ENCODE measurements around the gene RALGPS1.

Gene RALGPS1

GRCh38 chr9:127107929-127108876 is 193.6 kb downstream of the RALGPS1 start:
- Histone ChIP-seq H3K4me1 (ENCODE audit: insufficient read depth, low read length) (peaks cover 19% of the 10 kb centered on the region), H3K9me3 (ENCODE audit: control insufficient read depth, insufficient read depth, low read length) (no peaks in the 10 kb centered on the region), H3K36me3 (ENCODE audit: insufficient read depth, low read length) (no peaks in the 10 kb centered on the region; the same call in 1 of the 2 replicates), H3K9ac (ENCODE audit: low read depth, low read length) (no peak overlapping the region)

- H3K4me1 ChIP-seq (ENCODE audit: insufficient read depth, low read length), result peaks cover 20% of the 10 kb centered on the region
- no peaks in the 10 kb centered on the region; the same call in 1 of the 2 replicates for H3K36me3 ChIP-seq (ENCODE audit: insufficient read depth, low read length)
- H3K9ac ChIP-seq (ENCODE audit: low read depth, low read length), result no peak overlapping the region
Observed at GRCh38 chr9:127109212-127109711, 194.7 kb downstream of the RALGPS1 start.

DNA sequence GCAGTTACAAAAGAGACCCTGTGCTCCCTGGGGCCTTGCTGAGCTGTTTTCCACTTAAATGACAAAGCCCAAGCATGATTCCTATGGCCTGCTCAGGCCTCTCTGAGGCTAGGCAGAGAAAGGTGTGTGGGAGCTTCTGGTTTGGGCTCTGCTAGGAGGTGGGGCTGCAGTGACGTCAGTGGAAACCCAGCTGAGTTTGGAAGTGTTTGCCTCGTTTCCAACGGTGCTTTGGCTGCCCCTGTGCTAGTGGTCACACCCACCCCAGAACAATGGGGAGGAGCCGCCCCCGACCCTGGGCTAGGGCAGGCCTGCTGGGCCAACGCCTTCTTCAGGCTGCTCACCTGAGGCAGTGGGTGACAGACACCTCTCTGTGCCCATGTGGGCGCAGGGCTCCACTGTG is 197.5 kb downstream of the RALGPS1 start:
- Histone ChIP-seq H3K9me3 (ENCODE audit: control insufficient read depth, insufficient read depth, low read length) (no peaks in the 10 kb centered on the region), H3K36me3 (ENCODE audit: insufficient read depth, low read length) (no peaks in the 10 kb centered on the region; the same call in 1 of the 2 replicates), H3K9ac (ENCODE audit: low read depth, low read length) (no peak overlapping the region), H3K4me1 (ENCODE audit: insufficient read depth, low read length) (peaks cover 20% of the 10 kb centered on the region)

More at GRCh38 chr9:127109212-127109711, 194.7 kb downstream of the RALGPS1 start:
- no peaks in the 10 kb centered on the region for H3K9me3 ChIP-seq (ENCODE audit: control insufficient read depth, insufficient read depth, low read length)

DNA sequence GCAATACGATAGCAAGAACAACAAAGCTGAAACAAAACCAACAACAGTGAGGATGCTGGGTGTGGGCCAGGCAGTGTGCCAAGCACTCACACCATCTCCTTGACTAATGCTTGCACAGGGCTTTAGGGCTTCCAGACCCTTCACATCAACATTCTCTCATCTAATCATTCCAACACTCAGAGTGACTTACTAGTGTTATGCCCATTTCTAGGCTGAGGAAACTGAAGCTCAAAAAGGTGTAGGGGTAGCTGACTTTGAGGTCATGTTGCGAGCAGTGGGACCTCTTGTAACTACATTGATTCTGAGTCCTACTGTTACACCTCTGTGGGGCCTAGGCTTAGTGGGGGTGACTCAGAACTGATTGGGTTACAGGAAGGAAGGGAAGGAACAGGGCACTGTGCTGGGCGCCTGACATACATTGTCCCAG is 198.2 kb downstream of the RALGPS1 start:
- Histone ChIP-seq H3K4me1 (ENCODE audit: insufficient read depth, low read length) (peaks cover 20% of the 10 kb centered on the region), H3K36me3 (ENCODE audit: insufficient read depth, low read length) (no peaks in the 10 kb centered on the region), H3K9ac (ENCODE audit: low read depth, low read length) (no peak overlapping the region), H3K9me3 (ENCODE audit: control insufficient read depth, insufficient read depth, low read length) (no peaks in the 10 kb centered on the region)

DNA sequence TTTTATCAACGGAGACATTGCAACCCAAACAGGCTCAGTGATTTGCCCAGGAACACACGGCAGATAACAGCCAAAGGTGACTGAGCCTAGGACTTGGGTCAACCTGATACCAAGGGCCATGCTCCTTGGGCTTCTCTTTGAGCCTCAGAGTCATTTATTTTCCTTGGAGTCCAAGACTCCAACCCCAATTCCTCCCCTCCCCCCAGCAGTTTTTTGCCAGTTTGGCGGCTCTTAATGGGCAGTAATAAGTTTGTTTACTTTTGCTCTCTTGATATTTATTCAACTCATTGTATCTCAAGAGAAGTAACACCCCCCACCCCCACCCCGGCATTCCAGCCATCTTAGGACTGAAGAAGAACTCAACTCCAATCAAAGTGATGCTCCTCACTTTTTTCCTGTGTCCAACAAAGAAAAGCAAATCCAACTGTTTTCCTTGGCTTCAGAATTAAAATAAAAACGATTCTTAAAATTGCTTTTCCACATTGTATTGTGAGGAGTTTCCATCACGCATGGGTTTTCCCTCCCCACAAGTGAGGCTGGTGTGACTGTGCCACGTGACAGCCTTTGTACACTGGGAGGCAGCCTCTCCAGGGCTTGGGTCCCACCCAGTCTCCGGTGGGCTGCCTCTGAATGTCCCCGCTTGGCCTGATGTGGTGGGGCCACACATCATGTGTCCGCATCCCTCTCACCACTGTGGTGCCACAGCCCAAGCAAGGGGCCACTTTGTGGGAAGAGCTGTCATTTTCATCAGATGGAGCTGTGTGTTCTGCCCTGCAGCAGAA is 198.8 kb downstream of the RALGPS1 start:
- no peaks in the 10 kb centered on the region for H3K9me3 ChIP-seq (ENCODE audit: control insufficient read depth, insufficient read depth, low read length)
- H3K9ac ChIP-seq (ENCODE audit: low read depth, low read length), result no peak overlapping the region
- H3K4me1 ChIP-seq (ENCODE audit: insufficient read depth, low read length), result peaks cover 20% of the 10 kb centered on the region
- no peaks in the 10 kb centered on the region for H3K36me3 ChIP-seq (ENCODE audit: insufficient read depth, low read length)

- no peaks in the 10 kb centered on the region for H3K9me3 ChIP-seq (ENCODE audit: control insufficient read depth, insufficient read depth, low read length)
- no peak overlapping the region for H3K9ac ChIP-seq (ENCODE audit: low read depth, low read length)
- peaks cover 20% of the 10 kb centered on the region for H3K4me1 ChIP-seq (ENCODE audit: insufficient read depth, low read length)
- no peaks in the 10 kb centered on the region for H3K36me3 ChIP-seq (ENCODE audit: insufficient read depth, low read length)
Observed at GRCh38 chr9:127114606-127115005, 200.0 kb downstream of the RALGPS1 start.

DNA sequence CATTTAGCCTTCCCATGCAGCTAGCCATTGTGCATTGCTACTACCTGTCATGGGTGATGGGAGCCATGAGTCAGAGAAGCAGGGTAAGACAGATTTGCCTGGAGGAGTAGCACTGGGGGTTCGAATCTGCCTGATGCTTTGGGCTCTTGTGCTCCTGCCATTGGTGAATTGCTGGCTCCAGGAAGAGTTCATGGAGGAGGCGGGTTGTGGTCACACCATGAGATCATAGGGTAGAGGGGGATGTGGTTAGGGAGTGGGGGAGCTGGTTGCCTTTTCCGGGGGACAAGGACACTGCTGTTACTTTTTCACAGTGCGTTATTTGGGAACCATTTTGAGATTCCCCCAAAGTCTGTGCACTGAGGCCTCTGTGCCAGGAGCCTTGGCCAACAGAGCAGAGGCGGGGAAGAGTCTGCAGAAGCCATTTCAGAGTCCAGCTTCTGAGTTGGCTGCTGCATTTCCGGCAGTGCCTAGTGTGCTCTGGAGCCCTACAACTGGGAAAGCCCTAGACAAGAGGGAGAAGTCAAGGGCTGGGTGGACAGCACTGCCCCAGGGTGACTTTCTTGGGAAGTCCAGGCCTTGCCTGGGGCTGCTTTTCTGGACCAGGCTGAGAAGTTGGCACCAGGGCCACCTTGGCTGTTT is 201.6 kb downstream of the RALGPS1 start:
- no peaks in the 10 kb centered on the region for H3K9me3 ChIP-seq (ENCODE audit: control insufficient read depth, insufficient read depth, low read length)
- H3K9ac ChIP-seq (ENCODE audit: low read depth, low read length), result no peak overlapping the region
- H3K36me3 ChIP-seq (ENCODE audit: insufficient read depth, low read length), result no peaks in the 10 kb centered on the region
- peaks cover 22% of the 10 kb centered on the region for H3K4me1 ChIP-seq (ENCODE audit: insufficient read depth, low read length)

GRCh38 chr9:127116957-127117356 is 202.4 kb downstream of the RALGPS1 start:
- Histone ChIP-seq H3K9me3 (ENCODE audit: control insufficient read depth, insufficient read depth, low read length) (no peaks in the 10 kb centered on the region), H3K4me1 (ENCODE audit: insufficient read depth, low read length) (peaks cover 16% of the 10 kb centered on the region), H3K9ac (ENCODE audit: low read depth, low read length) (no peak overlapping the region), H3K36me3 (ENCODE audit: insufficient read depth, low read length) (no peaks in the 10 kb centered on the region)

DNA sequence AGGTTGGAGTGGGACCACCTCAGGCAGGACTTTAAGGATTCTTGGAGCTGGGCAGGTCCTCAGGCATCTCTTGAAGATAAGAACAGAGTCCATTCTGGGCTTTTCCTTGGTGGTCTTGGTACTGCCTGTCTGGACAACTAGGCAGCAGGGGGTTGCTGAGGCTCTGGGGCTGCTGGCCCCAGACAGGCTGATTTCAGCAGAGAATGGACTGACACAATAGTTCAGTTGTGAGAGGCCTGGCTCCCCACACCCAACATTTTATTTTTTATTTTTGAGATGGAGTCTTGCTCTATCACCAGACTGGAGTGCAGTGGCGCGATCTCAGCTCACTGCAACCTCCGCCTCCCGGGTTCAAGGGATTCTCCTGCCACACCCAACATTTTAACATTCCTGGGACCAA is 203.2 kb downstream of the RALGPS1 start:
- Histone ChIP-seq H3K9me3 (ENCODE audit: control insufficient read depth, insufficient read depth, low read length) (no peaks in the 10 kb centered on the region), H3K9ac (ENCODE audit: low read depth, low read length) (no peak overlapping the region), H3K4me1 (ENCODE audit: insufficient read depth, low read length) (peaks cover 9% of the 10 kb centered on the region), H3K36me3 (ENCODE audit: insufficient read depth, low read length) (no peaks in the 10 kb centered on the region)

- Histone ChIP-seq H3K9ac (ENCODE audit: low read depth, low read length) (no peak overlapping the region), H3K36me3 (ENCODE audit: insufficient read depth, low read length) (no peaks in the 10 kb centered on the region), H3K4me1 (ENCODE audit: insufficient read depth, low read length) (peaks cover 11% of the 10 kb centered on the region)
Observed at GRCh38 chr9:127118597-127119319, 204.2 kb downstream of the RALGPS1 start.

DNA sequence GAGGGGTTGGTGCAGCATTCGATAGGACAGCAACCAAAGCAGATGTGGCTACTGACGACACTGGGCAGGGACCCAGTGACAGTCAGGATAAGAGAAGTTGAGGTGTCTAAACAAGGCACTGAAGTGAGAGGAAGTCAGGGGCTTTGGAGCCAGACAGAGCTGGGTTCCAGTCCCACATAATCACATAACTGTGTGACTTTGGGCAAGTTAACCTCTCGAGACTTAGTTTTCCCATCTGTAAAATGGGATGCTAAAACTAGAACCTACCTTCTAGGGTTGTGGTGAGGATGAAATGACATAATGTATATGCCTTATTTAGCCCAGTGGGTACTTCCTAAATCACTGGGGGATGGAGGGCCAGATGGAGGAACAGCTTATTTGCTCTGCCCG is 204.7 kb downstream of the RALGPS1 start:
- Histone ChIP-seq H3K4me1 (ENCODE audit: insufficient read depth, low read length) (peaks cover 11% of the 10 kb centered on the region), H3K36me3 (ENCODE audit: insufficient read depth, low read length) (no peaks in the 10 kb centered on the region), H3K9me3 (ENCODE audit: control insufficient read depth, insufficient read depth, low read length) (no peaks in the 10 kb centered on the region), H3K9ac (ENCODE audit: low read depth, low read length) (no peak overlapping the region)

More at GRCh38 chr9:127118597-127119319, 204.2 kb downstream of the RALGPS1 start:
- H3K9me3 ChIP-seq (ENCODE audit: control insufficient read depth, insufficient read depth, low read length), result no peaks in the 10 kb centered on the region

- peaks cover 11% of the 10 kb centered on the region for H3K4me1 ChIP-seq (ENCODE audit: insufficient read depth, low read length)
- H3K36me3 ChIP-seq (ENCODE audit: insufficient read depth, low read length), result no peaks in the 10 kb centered on the region
- H3K9ac ChIP-seq (ENCODE audit: low read depth, low read length), result peak overlapping the region; percentile 52
- no peaks in the 10 kb centered on the region for H3K9me3 ChIP-seq (ENCODE audit: control insufficient read depth, insufficient read depth, low read length)
Observed at GRCh38 chr9:127121628-127122175, 207.1 kb downstream of the RALGPS1 start.
